ENCODE data around the gene SLC39A7. TPM values are rescaled to one million over a fixed set of nuclear protein-coding genes. Genes with fewer than 3 reads are reported as not detected.

SLC39A7 gene
- polyA plus RNA-seq, 1 donor (not counting 4 experiments of a cell fraction or from before 2014, with no cell fraction given): 54.0 TPM

DNA sequence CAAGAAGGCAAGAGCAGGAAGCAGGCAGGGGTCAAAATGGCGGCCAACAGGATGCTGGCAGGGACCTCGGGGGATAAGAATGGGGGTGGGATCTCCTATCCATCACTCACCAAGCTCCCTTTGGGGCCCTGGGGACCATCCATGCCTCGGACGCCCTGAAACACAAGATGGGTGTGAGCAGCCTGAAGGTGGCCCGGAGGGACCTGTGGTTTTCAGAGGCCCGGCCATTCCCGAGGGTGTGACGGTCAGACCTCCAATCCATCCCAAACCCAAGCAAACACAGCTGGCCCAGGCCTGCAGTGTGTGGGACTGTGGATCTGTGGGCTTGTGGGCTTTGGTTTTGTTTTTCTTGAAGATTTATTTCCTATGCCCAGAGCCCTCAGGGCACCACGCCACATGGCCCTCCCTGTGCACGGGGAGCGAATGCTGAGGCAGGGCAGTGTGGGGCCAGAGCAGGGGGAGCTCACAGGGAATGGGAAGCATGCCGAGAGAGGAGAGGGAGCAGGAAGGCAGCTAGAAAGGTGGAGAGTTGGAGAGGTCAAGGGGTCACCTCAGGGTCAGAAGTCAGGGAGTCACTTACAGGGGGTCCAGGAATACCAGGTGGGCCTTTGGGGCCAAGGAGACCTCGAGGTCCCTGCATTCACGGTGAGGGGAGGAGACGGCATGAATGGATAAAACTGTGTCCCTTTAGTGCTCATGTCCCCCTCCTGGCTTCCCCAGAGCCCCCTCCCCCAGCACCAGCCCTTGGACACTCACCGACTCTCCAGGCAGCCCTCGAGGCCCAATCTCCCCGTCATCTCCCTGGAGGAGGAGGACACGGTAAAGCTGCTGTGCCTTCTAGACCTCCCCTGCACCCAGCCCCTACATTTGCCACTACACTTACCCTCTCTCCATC lies 22.9 kb upstream of the SLC39A7 start:
- FAIRE-seq (no peak), DNase-seq (ENCODE audit: low read depth, low spot score) (no peak)
- dilution Hi-C loops (cut with MboI; ENCODE audit: extremely low pct_ligation_motif_present, low sequenced_read_pairs): no loop called here
- Histone ChIP-seq H3K9ac (ENCODE audit: control insufficient read depth, extremely low read depth, insufficient read depth, low read length) (no peak overlapping the region), H3K27ac (ENCODE audit: control insufficient read depth, insufficient read depth, low read length) (no peak overlapping the region), H3K9me1 (ENCODE audit: control insufficient read depth, extremely low read depth, insufficient read depth, low read length) (no peaks in the 10 kb centered on the region), H3K4me3 (ENCODE audit: control insufficient read depth in 2 of 3, extremely low read depth in 1 of 3, insufficient read depth in 2 of 3, low read depth in 1 of 3, low read length in 3 of 3) (no peak overlapping the region), H3K36me3 (ENCODE audit: control insufficient read depth in 2 of 2, extremely low read depth in 1 of 2, insufficient read depth in 2 of 2, low read length in 2 of 2) (no peaks in the 10 kb centered on the region), H3K4me2 (ENCODE audit: control insufficient read depth, extremely low read depth, insufficient read depth, low read depth, low read length) (no peak overlapping the region), H4K20me1 (ENCODE audit: control insufficient read depth, extremely low read depth, insufficient read depth, low read length) (no peaks in the 10 kb centered on the region), H2AFZ (ENCODE audit: control insufficient read depth, low read length) (no peak overlapping the region), H3K79me2 (ENCODE audit: control insufficient read depth, insufficient read depth, low read length) (no peaks in the 10 kb centered on the region), H3K4me1 (ENCODE audit: control insufficient read depth, extremely low read depth, insufficient read depth, low read length) (no peaks in the 10 kb centered on the region), H3K9me3 (ENCODE audit: control insufficient read depth, low read depth, low read length) (no peaks in the 10 kb centered on the region), H3K27me3 (ENCODE audit: control insufficient read depth, extremely low read depth, insufficient read depth, low read length) (peaks cover 2% of the 10 kb centered on the region)
- TF ChIP-seq, protein P1, sequence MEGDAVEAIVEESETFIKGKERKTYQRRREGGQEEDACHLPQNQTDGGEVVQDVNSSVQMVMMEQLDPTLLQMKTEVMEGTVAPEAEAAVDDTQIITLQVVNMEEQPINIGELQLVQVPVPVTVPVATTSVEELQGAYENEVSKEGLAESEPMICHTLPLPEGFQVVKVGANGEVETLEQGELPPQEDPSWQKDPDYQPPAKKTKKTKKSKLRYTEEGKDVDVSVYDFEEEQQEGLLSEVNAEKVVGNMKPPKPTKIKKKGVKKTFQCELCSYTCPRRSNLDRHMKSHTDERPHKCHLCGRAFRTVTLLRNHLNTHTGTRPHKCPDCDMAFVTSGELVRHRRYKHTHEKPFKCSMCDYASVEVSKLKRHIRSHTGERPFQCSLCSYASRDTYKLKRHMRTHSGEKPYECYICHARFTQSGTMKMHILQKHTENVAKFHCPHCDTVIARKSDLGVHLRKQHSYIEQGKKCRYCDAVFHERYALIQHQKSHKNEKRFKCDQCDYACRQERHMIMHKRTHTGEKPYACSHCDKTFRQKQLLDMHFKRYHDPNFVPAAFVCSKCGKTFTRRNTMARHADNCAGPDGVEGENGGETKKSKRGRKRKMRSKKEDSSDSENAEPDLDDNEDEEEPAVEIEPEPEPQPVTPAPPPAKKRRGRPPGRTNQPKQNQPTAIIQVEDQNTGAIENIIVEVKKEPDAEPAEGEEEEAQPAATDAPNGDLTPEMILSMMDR (optimal IDR thresholded peaks at IDR 0.05 in 1 of 3, IDR thresholded peaks at IDR 0.05 in 1 of 3, conservative IDR thresholded peaks at IDR 0.05 in 1 of 3; ENCODE audit: extremely low read depth in 1 of 3, insufficient read depth in 2 of 3, low read length in 3 of 3): no peak
- no peak for TF ChIP-seq EZH2 (IDR thresholded peaks at IDR 0.05; ENCODE audit: low read length)

DNA sequence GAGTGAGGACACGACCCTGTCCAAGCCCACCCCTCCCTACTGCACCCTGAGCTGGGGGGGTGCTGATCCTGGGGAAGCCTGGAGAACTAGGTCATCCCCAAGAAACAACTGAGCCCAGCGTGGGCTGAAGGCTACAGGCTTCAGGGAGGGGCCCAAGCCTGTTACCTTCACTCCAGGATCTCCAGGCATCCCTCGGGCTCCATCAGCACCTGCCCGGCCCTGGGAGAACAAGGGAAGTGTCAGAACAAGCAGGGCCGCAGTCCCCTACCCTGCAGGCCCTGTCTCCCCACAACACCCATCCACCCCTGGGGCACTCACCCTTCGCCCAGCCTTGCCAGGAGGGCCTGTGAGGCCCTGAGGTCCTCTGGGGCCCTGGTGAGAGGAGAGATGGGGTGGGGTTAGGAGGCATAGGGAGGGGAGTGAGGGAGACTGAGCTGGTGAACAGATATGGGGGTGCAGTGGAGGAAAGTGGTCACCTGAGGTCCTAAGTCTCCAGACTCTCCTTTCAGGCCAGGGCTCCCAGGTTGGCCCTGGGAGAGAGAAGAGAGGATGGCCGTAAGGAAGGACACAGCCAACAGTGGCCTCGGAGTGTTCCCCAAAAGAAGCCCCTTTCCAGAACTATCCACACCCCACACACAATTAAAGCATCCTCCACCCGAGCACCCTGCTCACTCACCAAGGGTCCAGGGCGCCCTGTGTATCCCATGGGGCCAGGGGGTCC lies 21.8 kb upstream of the SLC39A7 start:
- no peaks in the 10 kb centered on the region for H4K20me1 ChIP-seq (ENCODE audit: control insufficient read depth, extremely low read depth, insufficient read depth, low read length)
- H3K79me2 ChIP-seq (ENCODE audit: control insufficient read depth, insufficient read depth, low read length): no peaks in the 10 kb centered on the region
- no peaks in the 10 kb centered on the region for H3K9me3 ChIP-seq (ENCODE audit: control insufficient read depth, low read depth, low read length)
- dilution Hi-C loops (cut with MboI; ENCODE audit: extremely low pct_ligation_motif_present, low sequenced_read_pairs): no loop called here
- no peak overlapping the region for H2AFZ ChIP-seq (ENCODE audit: control insufficient read depth, low read length)
- H3K27me3 ChIP-seq (ENCODE audit: control insufficient read depth, extremely low read depth, insufficient read depth, low read length): peaks cover 2% of the 10 kb centered on the region
- H3K27ac ChIP-seq (ENCODE audit: control insufficient read depth, insufficient read depth, low read length): no peak overlapping the region
- no peaks in the 10 kb centered on the region for H3K9me1 ChIP-seq (ENCODE audit: control insufficient read depth, extremely low read depth, insufficient read depth, low read length)
- no peak for TF ChIP-seq EZH2 (IDR thresholded peaks at IDR 0.05; ENCODE audit: low read length)
- TF ChIP-seq, protein P1 (optimal IDR thresholded peaks at IDR 0.05 in 1 of 3, IDR thresholded peaks at IDR 0.05 in 1 of 3, conservative IDR thresholded peaks at IDR 0.05 in 1 of 3; ENCODE audit: extremely low read depth in 1 of 3, insufficient read depth in 2 of 3, low read length in 3 of 3): no peak
- H3K4me1 ChIP-seq (ENCODE audit: control insufficient read depth, extremely low read depth, insufficient read depth, low read length): no peaks in the 10 kb centered on the region
- FAIRE-seq (no peak), DNase-seq (ENCODE audit: low read depth, low spot score) (no peak)
- H3K4me2 ChIP-seq (ENCODE audit: control insufficient read depth, extremely low read depth, insufficient read depth, low read depth, low read length): no peak overlapping the region
- H3K36me3 ChIP-seq (ENCODE audit: control insufficient read depth in 2 of 2, extremely low read depth in 1 of 2, insufficient read depth in 2 of 2, low read length in 2 of 2): no peaks in the 10 kb centered on the region
- H3K9ac ChIP-seq (ENCODE audit: control insufficient read depth, extremely low read depth, insufficient read depth, low read length): no peak overlapping the region
- no peak overlapping the region for H3K4me3 ChIP-seq (ENCODE audit: control insufficient read depth in 2 of 3, extremely low read depth in 1 of 3, insufficient read depth in 2 of 3, low read depth in 1 of 3, low read length in 3 of 3)
